Left forelimb (tissue), 1 donor: Measurements from ENCODE around the gene SYNM.

ENCODE experiments used
- DNase-seq: peaks from one replicate; pipeline ENCODE4 v3.0.0-alpha.2; 2018; ENCODE audit warnings: low spot score

Gene SYNM

GRCh38 chr15:99084965-99085364 lies 19.9 kb upstream of the SYNM start:
- DNase-seq, result no peak

- no peak for DNase-seq
Measured at GRCh38 chr15:99085413-99086326, 19.2 kb upstream of the SYNM start.

- no peak for DNase-seq
Measured at GRCh38 chr15:99086327-99086667, 18.6 kb upstream of the SYNM start.

GRCh38 chr15:99087405-99087943 lies 17.4 kb upstream of the SYNM start:
- DNase-seq, result no peak

GRCh38 chr15:99090011-99090699 lies 14.7 kb upstream of the SYNM start:
- DNase-seq, result no peak

GRCh38 chr15:99090938-99091337 lies 13.9 kb upstream of the SYNM start:
- DNase-seq, result no peak

- DNase-seq, result no peak
Measured at GRCh38 chr15:99092554-99093172, 12.2 kb upstream of the SYNM start.

GRCh38 chr15:99095626-99096025 lies 9.3 kb upstream of the SYNM start:
- no peak for DNase-seq

GRCh38 chr15:99096173-99096893 lies 8.5 kb upstream of the SYNM start:
- DNase-seq, result no peak

GRCh38 chr15:99096894-99097426 lies 7.9 kb upstream of the SYNM start:
- DNase-seq, result no peak

GRCh38 chr15:99097441-99098410 lies 7.2 kb upstream of the SYNM start:
- DNase-seq, result no peak

- DNase-seq, result no peak
Measured at GRCh38 chr15:99098426-99098825, 6.5 kb upstream of the SYNM start.

GRCh38 chr15:99098991-99099390 lies 5.9 kb upstream of the SYNM start:
- DNase-seq, result no peak

- no peak for DNase-seq
Measured at GRCh38 chr15:99099661-99100060, 5.2 kb upstream of the SYNM start.

- DNase-seq, result peak; percentile 84
Measured at GRCh38 chr15:99100245-99101173, 4.4 kb upstream of the SYNM start.

GRCh38 chr15:99101501-99101900 lies 3.4 kb upstream of the SYNM start:
- no peak for DNase-seq

- DNase-seq, result no peak
Measured at GRCh38 chr15:99102332-99103235, 2.3 kb upstream of the SYNM start.

GRCh38 chr15:99103279-99103678 lies 1.6 kb upstream of the SYNM start:
- DNase-seq, result no peak
